Activated CD8-positive, alpha-beta T cell treated with anti-CD3 and anti-CD28 coated beads for 36 hours (primary cell): Measurements from ENCODE around the gene COA4. TPM values are rescaled to one million over a fixed set of nuclear protein-coding genes. Genes with fewer than 3 reads are reported as not detected.

Source experiments
- ATAC-seq: fragments of 200-7000 bp; cut with Tn5 transposase; one replicate; pipeline ENCODE4 v1.10.0; 2021; ENCODE audit warnings: mild to moderate bottlenecking, moderate library complexity
- CTCF ChIA-PET: fragments of 350-600 bp; sonication (Branson Sonifier 250); formaldehyde crosslinking; loops from one replicate; lab custom pipeline; 2021; ENCODE audit warnings: antibody characterized with exemption; lab: Charles Lee
- POLR2A ChIA-PET: fragments of 350-600 bp; sonication (Branson Sonifier 250); formaldehyde crosslinking; loops from one replicate; lab custom pipeline; 2021; ENCODE audit warnings: antibody characterized with exemption; lab: Charles Lee
- DNase-seq: peaks from one replicate; pipeline ENCODE4 v3.0.0-alpha.2; 2020
- H3K27ac Mint-ChIP-seq: one replicate; pipeline ENCODE4 v1.8.0; 2021; ENCODE audit warnings: mild to moderate bottlenecking, mixed read lengths
- H3K27me3 Mint-ChIP-seq: one replicate; pipeline ENCODE4 v1.8.0; 2021; ENCODE audit warnings: mixed read lengths
- H3K36me3 Mint-ChIP-seq: one replicate; pipeline ENCODE4 v1.8.0; 2021; ENCODE audit warnings: low read depth, mixed read lengths
- H3K4me1 Mint-ChIP-seq: one replicate; pipeline ENCODE4 v1.8.0; 2021; ENCODE audit warnings: low read depth, mixed read lengths
- H3K4me3 Mint-ChIP-seq: one replicate; pipeline ENCODE4 v1.8.0; 2021; ENCODE audit warnings: mild to moderate bottlenecking, moderate library complexity, mixed read lengths
- H3K9me3 Mint-ChIP-seq: one replicate; pipeline ENCODE4 v1.8.0; 2021; ENCODE audit warnings: mixed read lengths
- CTCF ChIP-seq: fragments of 200-600 bp; IDR thresholded peaks from one replicate; pipeline ENCODE4 v1.8.0; 2022; ENCODE audit warnings: antibody characterized with exemption, mild to moderate bottlenecking
- intact Hi-C: fragments of 100-400 bp; cut with micrococcal nuclease; formaldehyde crosslinking; loops from one replicate; pipeline ENCODE4 v1.10.0; 2022
- total RNA-seq, 2 experiments: library from RNA; stranded (reverse); gene quantifications; one replicate each; pipeline ENCODE4 v1.2.3, GENCODE V29; 2021

COA4 gene
- total RNA-seq, 2 experiments from 2014 or later: 106 to 116 TPM

- ChIA-PET POLR2A (no interaction called here), CTCF (no interaction called here)
- no peaks in the 10 kb centered on the region for H3K27me3 Mint-ChIP-seq
- intact Hi-C loops: no loop called here
- ATAC-seq: no peak
- H3K36me3 Mint-ChIP-seq: peaks cover 7% of the 10 kb centered on the region
- H3K27ac Mint-ChIP-seq: no peak overlapping the region
- TF ChIP-seq CTCF: no peak
- H3K9me3 Mint-ChIP-seq: no peaks in the 10 kb centered on the region
- H3K4me1 Mint-ChIP-seq: no peaks in the 10 kb centered on the region
- H3K4me3 Mint-ChIP-seq: no peak overlapping the region
- no peak for DNase-seq
Observed at GRCh38 chr11:73839123-73839457, 37.6 kb downstream of the COA4 start.

DNA sequence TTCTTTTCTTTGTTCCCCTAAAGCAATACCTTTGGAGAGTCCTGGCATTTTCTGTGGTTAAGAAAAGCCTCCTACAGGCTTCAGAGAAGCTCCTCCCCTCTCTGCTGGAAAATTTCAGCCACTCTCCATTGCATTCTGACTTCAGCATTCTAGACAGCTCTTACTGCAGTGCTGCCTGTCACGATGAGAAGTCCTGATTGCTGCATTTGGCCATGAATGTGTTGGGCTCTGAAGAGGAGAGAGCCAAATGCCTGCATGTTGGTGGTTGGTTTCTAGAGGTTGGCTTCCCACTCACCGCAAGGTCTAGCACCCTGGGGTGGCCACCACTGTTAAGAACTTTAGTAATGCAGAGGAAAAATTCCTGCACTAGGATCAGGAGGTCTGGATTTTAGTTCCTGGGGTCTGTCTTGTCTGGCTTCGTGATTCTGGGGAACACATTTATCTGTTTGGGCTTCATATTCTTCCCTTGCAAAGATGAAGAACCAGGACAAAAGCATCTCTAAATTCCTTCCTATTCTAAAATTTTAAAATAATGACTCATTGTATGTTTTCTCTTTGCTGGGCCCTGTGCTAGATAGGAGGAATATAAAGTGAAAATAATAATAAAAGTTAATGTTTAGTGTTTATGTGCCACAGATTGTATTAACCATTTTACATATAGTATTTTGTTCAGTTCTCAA is 38.1 kb downstream of the COA4 start:
- ChIA-PET POLR2A (no interaction called here), CTCF (interaction anchor here (0.8 kb wide), 1 partner anchor 213 kb away, joined by 3 read pairs; no protein-coding TSS in a partner anchor)
- Mint-ChIP-seq H3K36me3 (peaks cover 7% of the 10 kb centered on the region), H3K4me3 (no peak overlapping the region), H3K9me3 (no peaks in the 10 kb centered on the region), H3K27ac (no peak overlapping the region), H3K4me1 (no peaks in the 10 kb centered on the region), H3K27me3 (no peaks in the 10 kb centered on the region)
- ATAC-seq (no peak), DNase-seq (no peak)
- TF ChIP-seq CTCF: no peak
- intact Hi-C loops: no loop called here

GRCh38 chr11:73833067-73833466 is 43.6 kb downstream of the COA4 start:
- peaks cover 9% of the 10 kb centered on the region for H3K36me3 Mint-ChIP-seq
- H3K4me3 Mint-ChIP-seq: no peak overlapping the region
- no peaks in the 10 kb centered on the region for H3K4me1 Mint-ChIP-seq
- ChIA-PET CTCF (interaction anchor here (1.6 kb wide), 1 partner anchor 173 kb away, joined by 3 read pairs; no protein-coding TSS in a partner anchor), POLR2A (interaction anchor here (0.9 kb wide), 1 partner anchor 45 kb away, joined by 3 read pairs; no protein-coding TSS in a partner anchor)
- H3K27me3 Mint-ChIP-seq: no peaks in the 10 kb centered on the region
- intact Hi-C loops: no loop called here
- TF ChIP-seq CTCF: no peak
- ATAC-seq: no peak
- no peak overlapping the region for H3K27ac Mint-ChIP-seq
- H3K9me3 Mint-ChIP-seq: no peaks in the 10 kb centered on the region
- DNase-seq: no peak

- POLR2A ChIA-PET: no interaction called here
- peaks cover 18% of the 10 kb centered on the region for H3K36me3 Mint-ChIP-seq
Observed at GRCh38 chr11:73830261-73830660, 46.4 kb downstream of the COA4 start.

More at GRCh38 chr11:73830261-73830660, 46.4 kb downstream of the COA4 start:
- no peak overlapping the region for H3K27ac Mint-ChIP-seq
- intact Hi-C loops: no loop called here
- CTCF ChIA-PET: no interaction called here
- no peaks in the 10 kb centered on the region for H3K27me3 Mint-ChIP-seq
- ATAC-seq (no peak), DNase-seq (no peak)
- H3K4me1 Mint-ChIP-seq: no peaks in the 10 kb centered on the region
- no peak for TF ChIP-seq CTCF
- no peak overlapping the region for H3K4me3 Mint-ChIP-seq
- no peaks in the 10 kb centered on the region for H3K9me3 Mint-ChIP-seq

Other genes starting within 250 kb of the COA4 start
- 10 to 100 TPM in 1 of 2 experiments, 1 to 10 TPM in 1; 8.6 to 11.8 TPM for gene PLEKHB1, start 230.3 kb downstream of the COA4 start, total RNA-seq
- 10 to 100 TPM; 75.3 to 77.6 TPM for gene RAB6A, start 115.8 kb downstream of the COA4 start, total RNA-seq
- 10 to 100 TPM; 41.3 to 44.9 TPM for gene MRPL48, start 89.0 kb downstream of the COA4 start, total RNA-seq
- gene PAAF1, start 153 bp upstream of the COA4 start, total RNA-seq: 10 to 100 TPM; 32.5 to 34.9 TPM
- gene DNAJB13, start 74.2 kb upstream of the COA4 start, total RNA-seq: under 1 TPM in 1 of 2 experiments, not detected in 1; 0.18 TPM
- gene UCP2, start 106.0 kb upstream of the COA4 start, total RNA-seq: 100 to 1,000 TPM; 244 to 252 TPM
- gene UCP3, start 132.2 kb upstream of the COA4 start, total RNA-seq: 1 to 10 TPM; 1.5 to 2.2 TPM